Caco-2 (cell line): ENCODE measurements around the gene MICU2. TPM values are rescaled to one million over a fixed set of nuclear protein-coding genes. Genes with fewer than 3 reads are reported as not detected.

Experiments used
- BruUV-seq: library from RNA; stranded (reverse); fragments of 400-500 nt; replicated peaks from 2 replicates; lab custom pipeline; 2021; lab: Mats Ljungman, UMichigan
- CTCF ChIA-PET: fragments of 300-600 bp; sonication (Branson Sonifier 250); formaldehyde crosslinking; loops from one replicate; lab custom pipeline; 2022; ENCODE audit warnings: antibody characterized with exemption; lab: Charles Lee
- POLR2A ChIA-PET: fragments of 300-600 bp; sonication (Branson Sonifier 250); formaldehyde crosslinking; loops from one replicate; lab custom pipeline; 2022; ENCODE audit warnings: antibody characterized with exemption; lab: Charles Lee
- DNase-seq, 2 experiments: peaks; one replicate each; pipeline versions ENCODE4 v3.0.0 to v3.0.0-alpha.2; 2020 to 2022
- H3K27me3 ChIP-seq: replicated peaks from 2 replicates; pipeline ENCODE4 v1.6.0; 2011; ENCODE audit warnings: low read length; ENCODE audit not compliant: control insufficient read depth, insufficient read depth
- H3K36me3 ChIP-seq: 2 replicates; pipeline ENCODE4 v1.5.1; 2011; ENCODE audit warnings: low read length; ENCODE audit not compliant: control insufficient read depth, insufficient read depth
- H3K4me1 ChIP-seq: fragments of 250-450 bp; sonication (Bioruptor Pico); 2 replicates; pipeline ENCODE4 v1.5.1; 2020; ENCODE audit warnings: mild to moderate bottlenecking
- H3K4me3 ChIP-seq: 2 replicates; pipeline ENCODE4 v1.5.1; 2011; ENCODE audit warnings: low read depth, mild to moderate bottlenecking, control low read depth, low read length
- H3K9me3 ChIP-seq: fragments of 250-450 bp; sonication (Bioruptor Pico); 2 replicates; pipeline ENCODE4 v1.5.1; 2020; ENCODE audit warnings: mild to moderate bottlenecking, moderate library complexity
- H3K27ac Mint-ChIP-seq: one replicate; pipeline ENCODE4 v1.8.0; 2022; ENCODE audit warnings: mixed read lengths; ENCODE audit not compliant: unreplicated experiment
- H3K27me3 Mint-ChIP-seq: one replicate; pipeline ENCODE4 v1.8.0; 2022; ENCODE audit warnings: mixed read lengths; ENCODE audit not compliant: insufficient read depth, unreplicated experiment
- H3K36me3 Mint-ChIP-seq: one replicate; pipeline ENCODE4 v1.8.0; 2022; ENCODE audit warnings: mild to moderate bottlenecking, mixed read lengths; ENCODE audit not compliant: insufficient read depth, unreplicated experiment
- H3K4me1 Mint-ChIP-seq: one replicate; pipeline ENCODE4 v1.8.0; 2022; ENCODE audit warnings: low read depth, mixed read lengths; ENCODE audit not compliant: unreplicated experiment
- H3K4me3 Mint-ChIP-seq: one replicate; pipeline ENCODE4 v1.8.0; 2022; ENCODE audit warnings: mild to moderate bottlenecking, moderate library complexity, mixed read lengths; ENCODE audit not compliant: unreplicated experiment
- H3K9me3 Mint-ChIP-seq: one replicate; pipeline ENCODE4 v1.8.0; 2022; ENCODE audit warnings: mixed read lengths; ENCODE audit not compliant: unreplicated experiment
- CTCF ChIP-seq, 2 experiments: fragments of 200-600 bp in 1 of 2; IDR thresholded peaks; 1 replicate in 1 of 2; 2 replicates in 1 of 2; pipeline versions ENCODE4 v1.5.1 to v1.8.0; 2011 to 2022; ENCODE audit warnings: antibody characterized with exemption in 1 of 2, control low read depth in 1 of 2, inconsistent platforms in 1 of 2, low read depth in 1 of 2, low read length in 1 of 2, mild to moderate bottlenecking in 1 of 2, moderate library complexity in 1 of 2; ENCODE audit not compliant: insufficient read depth in 1 of 2, severe bottlenecking in 1 of 2, unreplicated experiment in 1 of 2
- intact Hi-C: fragments of 100-400 bp; cut with micrococcal nuclease; formaldehyde crosslinking; loops from one replicate; pipeline ENCODE4 v1.10.0; 2022; ENCODE audit not compliant: unreplicated experiment
- total RNA-seq: library from RNA; stranded (reverse); gene quantifications from 2 replicates; pipeline ENCODE4 v1.2.3, GENCODE V29; 2022

MICU2 gene
- total RNA-seq, 1 experiment from 2014 or later, result 43.1 TPM

- H3K27me3 Mint-ChIP-seq, result no peaks in the 10 kb centered on the region
- Histone ChIP-seq H3K9me3 (0 out of 2 replicates have a peak, but pooled peaks cover 3% of the 10 kb centered on the region), H3K36me3 (peaks cover 3% of the 10 kb centered on the region), H3K27me3 (no peaks in the 10 kb centered on the region), H3K4me1 (peaks cover 12% of the 10 kb centered on the region), H3K4me3 (no peak overlapping the region)
- no peak for DNase-seq
- no peak overlapping the region for H3K4me3 Mint-ChIP-seq
- no TSS peak for BruUV-seq
- intact Hi-C loops, result no loop called here
- TF ChIP-seq CTCF (IDR thresholded peaks at IDR 0.05; ENCODE audit: insufficient read depth in 1 of 2, low read depth in 1 of 2, low read length in 1 of 2, severe bottlenecking in 1 of 2, unreplicated experiment in 1 of 2), result no peak
- H3K9me3 Mint-ChIP-seq, result no peaks in the 10 kb centered on the region
- POLR2A ChIA-PET, result no interaction called here
- peak overlapping the region; percentile 34 for H3K27ac Mint-ChIP-seq
- H3K36me3 Mint-ChIP-seq, result no peaks in the 10 kb centered on the region
- H3K4me1 Mint-ChIP-seq, result peaks cover 15% of the 10 kb centered on the region
- CTCF ChIA-PET, result interaction anchor here (0.6 kb wide), 1 partner anchor 33 kb away, joined by 3 read pairs; no protein-coding TSS in a partner anchor
Observed at GRCh38 chr13:21531455-21531854, 72.5 kb downstream of the MICU2 start.

GRCh38 chr13:21530656-21531055 lies 73.3 kb downstream of the MICU2 start:
- peaks cover 3% of the 10 kb centered on the region for H3K36me3 ChIP-seq
- Mint-ChIP-seq H3K27ac (peak overlapping the region; percentile 34), H3K4me1 (peaks cover 19% of the 10 kb centered on the region), H3K27me3 (no peaks in the 10 kb centered on the region), H3K9me3 (no peaks in the 10 kb centered on the region), H3K36me3 (no peaks in the 10 kb centered on the region), H3K4me3 (no peak overlapping the region)
- 0 out of 2 replicates have a peak, but pooled peaks cover under 1% of the 10 kb centered on the region for H3K9me3 ChIP-seq
- DNase-seq, result peak in 1 of 2 experiments; percentile 13
- H3K4me1 ChIP-seq, result peaks cover 12% of the 10 kb centered on the region
- ChIA-PET CTCF (no interaction called here), POLR2A (no interaction called here)
- no peaks in the 10 kb centered on the region for H3K27me3 ChIP-seq
- H3K4me3 ChIP-seq, result no peak overlapping the region
- no peak for TF ChIP-seq CTCF (IDR thresholded peaks at IDR 0.05; ENCODE audit: insufficient read depth in 1 of 2, low read depth in 1 of 2, low read length in 1 of 2, severe bottlenecking in 1 of 2, unreplicated experiment in 1 of 2)
- intact Hi-C loops, result no loop called here
- no TSS peak for BruUV-seq

- no TSS peak for BruUV-seq
- Histone ChIP-seq H3K4me1 (peaks cover 12% of the 10 kb centered on the region), H3K27me3 (no peaks in the 10 kb centered on the region), H3K9me3 (no peaks in the 10 kb centered on the region), H3K4me3 (no peak overlapping the region), H3K36me3 (peaks cover 3% of the 10 kb centered on the region)
- ChIA-PET POLR2A (no interaction called here), CTCF (no interaction called here)
- Mint-ChIP-seq H3K36me3 (peaks cover 12% of the 10 kb centered on the region), H3K27ac (no peak overlapping the region), H3K4me3 (no peak overlapping the region), H3K4me1 (peaks cover 19% of the 10 kb centered on the region), H3K27me3 (no peaks in the 10 kb centered on the region), H3K9me3 (no peaks in the 10 kb centered on the region)
- TF ChIP-seq CTCF (IDR thresholded peaks at IDR 0.05; ENCODE audit: insufficient read depth in 1 of 2, low read depth in 1 of 2, low read length in 1 of 2, severe bottlenecking in 1 of 2, unreplicated experiment in 1 of 2), result no peak
- intact Hi-C loops, result loop anchor here (5.0 kb wide), 1 partner anchor 73 kb away; the partner anchor contains the start of gene MICU2
- DNase-seq, result no peak
Observed at GRCh38 chr13:21529146-21529893, 74.7 kb downstream of the MICU2 start.
